Measurements from ENCODE around the gene UNC13C.
A peak's percentile ranks its signal among the peaks of the same experiment; 100 is the strongest.

The UNC13C gene

GRCh38 chr15:54120949-54121463, 142.8 kb downstream of the UNC13C start:
- no peak for DNase-seq

- DNase-seq = no peak
Observed at GRCh38 chr15:54127574-54127973, 149.3 kb downstream of the UNC13C start.

GRCh38 chr15:54131410-54131809, 153.2 kb downstream of the UNC13C start:
- DNase-seq = peak; percentile 16

- no peak for DNase-seq
Observed at GRCh38 chr15:54149115-54149531, 170.9 kb downstream of the UNC13C start.

- DNase-seq = peak; percentile 46
Observed at GRCh38 chr15:54150255-54150654, 172.0 kb downstream of the UNC13C start.

GRCh38 chr15:54159012-54159411, 180.8 kb downstream of the UNC13C start:
- DNase-seq = no peak

GRCh38 chr15:54187325-54187724, 209.1 kb downstream of the UNC13C start:
- no peak for DNase-seq

GRCh38 chr15:54197995-54198394, 219.8 kb downstream of the UNC13C start:
- DNase-seq = no peak

GRCh38 chr15:54206586-54207321, 228.5 kb downstream of the UNC13C start:
- DNase-seq = no peak

- no peak for DNase-seq
Observed at GRCh38 chr15:54208786-54209185, 230.5 kb downstream of the UNC13C start.

- no peak for DNase-seq
Observed at GRCh38 chr15:54212635-54213034, 234.4 kb downstream of the UNC13C start.

GRCh38 chr15:54226455-54226854, 248.2 kb downstream of the UNC13C start:
- DNase-seq = no peak

- no peak for DNase-seq
Observed at GRCh38 chr15:54227569-54227968, 249.3 kb downstream of the UNC13C start.

- no peak for DNase-seq
Observed at GRCh38 chr15:54250326-54250725, 272.1 kb downstream of the UNC13C start.

GRCh38 chr15:54256190-54256589, 277.9 kb downstream of the UNC13C start:
- no peak for DNase-seq

GRCh38 chr15:54273928-54274327, 295.7 kb downstream of the UNC13C start:
- DNase-seq = no peak

- DNase-seq = no peak
Observed at GRCh38 chr15:54277834-54278233, 299.6 kb downstream of the UNC13C start.

- DNase-seq = no peak
Observed at GRCh38 chr15:54280726-54281125, 302.5 kb downstream of the UNC13C start.

GRCh38 chr15:54282228-54282836, 304.1 kb downstream of the UNC13C start:
- no peak for DNase-seq

- DNase-seq = no peak
Observed at GRCh38 chr15:54288049-54288448, 309.8 kb downstream of the UNC13C start.

GRCh38 chr15:54289590-54290136, 311.4 kb downstream of the UNC13C start:
- no peak for DNase-seq

- no peak for DNase-seq
Observed at GRCh38 chr15:54298396-54298795, 320.2 kb downstream of the UNC13C start.

- peak; percentile 40 for DNase-seq
Observed at GRCh38 chr15:54304321-54304720, 326.1 kb downstream of the UNC13C start.

GRCh38 chr15:54305138-54305537, 326.9 kb downstream of the UNC13C start:
- no peak for DNase-seq

Measured in fibroblast of skin of back (primary cell).